ENCODE measurements around the gene ST8SIA5. TPM values are rescaled to one million over a fixed set of nuclear protein-coding genes. Genes with fewer than 3 reads are reported as not detected.

Gene ST8SIA5
- total and polyA plus RNA-seq, 9 of the 15 experiments (the other 6 are each of a cell fraction or from before 2014, with no cell fraction given) = 0.03 to 0.33 (median 0.06) TPM; not detected in 5

- H3K4me3 ChIP-seq = no peak overlapping the region
- H3K27me3 ChIP-seq (ENCODE audit: control insufficient read depth in 2 of 2, insufficient read depth in 2 of 2, low read length in 2 of 2) = no peaks in the 10 kb centered on the region; a peak in 1 of 5 replicates
- no peaks in the 10 kb centered on the region for H3K79me2 ChIP-seq (ENCODE audit: control insufficient read depth, insufficient read depth, low read length)
- no peak overlapping the region for H3K9ac ChIP-seq (ENCODE audit: insufficient read depth in 1 of 2, low read depth in 2 of 2, low read length in 2 of 2)
- no peaks in the 10 kb centered on the region for H3K9me1 ChIP-seq (ENCODE audit: control insufficient read depth, insufficient read depth, low read length)
- no peak overlapping the region for H3K27ac ChIP-seq (ENCODE audit: extremely low read depth, low read depth, low read length)
- no TSS peak for BruUV-seq (replicated peaks)
- no peak overlapping the region for H3K4me2 ChIP-seq (ENCODE audit: insufficient read depth, low read length)
- ChIA-PET POLR2A (interaction anchor here (0.6 to 0.8 kb wide), 2 partner anchors 18 to 80 kb away, joined by 3 read pairs; no protein-coding TSS in a partner anchor), CTCF (ENCODE audit: low intra/inter-chr PET ratio) (no interaction called here)
- H4K20me1 ChIP-seq (replicated peaks; ENCODE audit: control insufficient read depth, insufficient read depth, low read length) = no peaks in the 10 kb centered on the region
- peaks cover 0 to 5% of the 10 kb centered on the region in 2 experiments; a peak in 2 of 5 replicates for H3K4me1 ChIP-seq (replicated peaks in 1 of 2; ENCODE audit: control insufficient read depth in 2 of 2, insufficient read depth in 2 of 2, low read length in 2 of 2)
- TF ChIP-seq ZNF232 (CRISPR knock-in tag; IDR thresholded peaks at IDR 0.05) (no peak), ZBTB17 (CRISPR knock-in tag; IDR thresholded peaks at IDR 0.05) (no peak), RAD51 (IDR thresholded peaks at IDR 0.05; ENCODE audit: borderline replicate concordance, low read depth) (no peak)
- TF ChIP-seq, protein P1, sequence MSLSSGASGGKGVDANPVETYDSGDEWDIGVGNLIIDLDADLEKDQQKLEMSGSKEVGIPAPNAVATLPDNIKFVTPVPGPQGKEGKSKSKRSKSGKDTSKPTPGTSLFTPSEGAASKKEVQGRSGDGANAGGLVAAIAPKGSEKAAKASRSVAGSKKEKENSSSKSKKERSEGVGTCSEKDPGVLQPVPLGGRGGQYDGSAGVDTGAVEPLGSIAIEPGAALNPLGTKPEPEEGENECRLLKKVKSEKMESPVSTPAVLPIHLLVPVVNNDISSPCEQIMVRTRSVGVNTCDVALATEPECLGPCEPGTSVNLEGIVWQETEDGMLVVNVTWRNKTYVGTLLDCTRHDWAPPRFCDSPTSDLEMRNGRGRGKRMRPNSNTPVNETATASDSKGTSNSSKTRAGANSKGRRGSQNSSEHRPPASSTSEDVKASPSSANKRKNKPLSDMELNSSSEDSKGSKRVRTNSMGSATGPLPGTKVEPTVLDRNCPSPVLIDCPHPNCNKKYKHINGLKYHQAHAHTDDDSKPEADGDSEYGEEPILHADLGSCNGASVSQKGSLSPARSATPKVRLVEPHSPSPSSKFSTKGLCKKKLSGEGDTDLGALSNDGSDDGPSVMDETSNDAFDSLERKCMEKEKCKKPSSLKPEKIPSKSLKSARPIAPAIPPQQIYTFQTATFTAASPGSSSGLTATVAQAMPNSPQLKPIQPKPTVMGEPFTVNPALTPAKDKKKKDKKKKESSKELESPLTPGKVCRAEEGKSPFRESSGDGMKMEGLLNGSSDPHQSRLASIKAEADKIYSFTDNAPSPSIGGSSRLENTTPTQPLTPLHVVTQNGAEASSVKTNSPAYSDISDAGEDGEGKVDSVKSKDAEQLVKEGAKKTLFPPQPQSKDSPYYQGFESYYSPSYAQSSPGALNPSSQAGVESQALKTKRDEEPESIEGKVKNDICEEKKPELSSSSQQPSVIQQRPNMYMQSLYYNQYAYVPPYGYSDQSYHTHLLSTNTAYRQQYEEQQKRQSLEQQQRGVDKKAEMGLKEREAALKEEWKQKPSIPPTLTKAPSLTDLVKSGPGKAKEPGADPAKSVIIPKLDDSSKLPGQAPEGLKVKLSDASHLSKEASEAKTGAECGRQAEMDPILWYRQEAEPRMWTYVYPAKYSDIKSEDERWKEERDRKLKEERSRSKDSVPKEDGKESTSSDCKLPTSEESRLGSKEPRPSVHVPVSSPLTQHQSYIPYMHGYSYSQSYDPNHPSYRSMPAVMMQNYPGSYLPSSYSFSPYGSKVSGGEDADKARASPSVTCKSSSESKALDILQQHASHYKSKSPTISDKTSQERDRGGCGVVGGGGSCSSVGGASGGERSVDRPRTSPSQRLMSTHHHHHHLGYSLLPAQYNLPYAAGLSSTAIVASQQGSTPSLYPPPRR (CRISPR knock-in tag; IDR thresholded peaks at IDR 0.05; ENCODE audit: borderline replicate concordance) = no peak
- H2AFZ ChIP-seq (ENCODE audit: low read depth, low read length) = no peak overlapping the region
- DNase-seq (ENCODE audit: extremely low read depth in 1 of 4, low spot score in 3 of 4) (no peak), FAIRE-seq (no peak), ATAC-seq (no peak)
- 0% methylated on average over 2 of the region's 2 CpGs for WGBS (ENCODE audit: insufficient coverage, low coverage, missing lambda C conversion rate)
- H3K36me3 ChIP-seq (ENCODE audit: control insufficient read depth, insufficient read depth, low read length) = no peaks in the 10 kb centered on the region
- H3K9me3 ChIP-seq (replicated peaks; ENCODE audit: control insufficient read depth, insufficient read depth, low read depth, low read length) = no peaks in the 10 kb centered on the region
- intact Hi-C loops (cut with micrococcal nuclease) = loop anchor here (10.0 kb wide), 1 partner anchor 67 kb away; no protein-coding TSS in a partner anchor
- in situ Hi-C loops (cut with MboI) = no loop called here
Observed at GRCh38 chr18:46621871-46622270, 135.0 kb downstream of the ST8SIA5 start.
